Peyer's patch (tissue), 4 donors: ENCODE data around the gene SKOR1. TPM values are rescaled to one million over a fixed set of nuclear protein-coding genes. Genes with fewer than 3 reads are reported as not detected.

Experiments
- DNase-seq, 3 donors: peaks; one replicate each; pipeline ENCODE4 v3.0.0-alpha.2; 2017 to 2019
- H3K27ac ChIP-seq, 4 donors: fragments of 200-600 bp; sonication (generic); one replicate each; pipeline ENCODE4 v1.5.1; 2016 to 2019
- H3K27me3 ChIP-seq, 2 donors: fragments of 200-600 bp; sonication (generic); one replicate each; pipeline ENCODE4 v1.5.1; 2019
- H3K36me3 ChIP-seq, 3 donors: fragments of 200-600 bp; sonication (generic); one replicate each; pipeline ENCODE4 v1.5.1; 2016 to 2019
- H3K4me1 ChIP-seq, 4 donors: fragments of 200-600 bp; sonication (generic); one replicate each; pipeline ENCODE4 v1.5.1; 2016 to 2019
- H3K4me3 ChIP-seq, 4 donors: fragments of 200-600 bp; sonication (generic); 1 replicate in 3 of 4; 2 replicates in 1 of 4; pipeline ENCODE4 v1.5.1; 2016 to 2019; ENCODE audit warnings: mild to moderate bottlenecking in 1 of 4
- H3K9me3 ChIP-seq, 4 donors: fragments of 200-600 bp; sonication (generic); one replicate each; pipeline ENCODE4 v1.5.1; 2016 to 2019; ENCODE audit warnings: mild to moderate bottlenecking in 1 of 4
- CTCF ChIP-seq, 6 experiments: fragments of 450-650 bp in 4 of 6; fragments of 200-600 bp in 2 of 6; sonication (generic) in 1 of 6; IDR thresholded peaks; one replicate each; pipeline ENCODE4 v1.5.1; 2017 to 2019; ENCODE audit warnings: antibody characterized with exemption in 6 of 6, mild to moderate bottlenecking in 3 of 6, moderate library complexity in 1 of 6
- POLR2A ChIP-seq, 2 donors: fragments of 450-650 bp; IDR thresholded peaks; one replicate each; pipeline ENCODE4 v1.5.1; 2017; ENCODE audit warnings: antibody characterized with exemption in 2 of 2, mild to moderate bottlenecking in 2 of 2, moderate library complexity in 2 of 2
- small RNA-seq, 2 donors: library from RNA; depleted of rRNA; stranded (forward); fragments of <200 nt; gene quantifications; one replicate each; pipeline ENCODE3, GENCODE V24; 2016
- total RNA-seq, 4 donors: library from RNA; depleted of rRNA; stranded (reverse); fragments of >200 nt; gene quantifications; one replicate each; pipeline ENCODE4 v1.1.0, GENCODE V29; 2016

Gene SKOR1
- total RNA-seq, 4 donors from 2014 or later = 1.2 to 5.0 (median 1.6) TPM

GRCh38 chr15:67882487-67883233 is 57.4 kb downstream of the SKOR1 start:
- H3K4me3 ChIP-seq = no peak overlapping the region
- no peaks in the 10 kb centered on the region for H3K36me3 ChIP-seq
- DNase-seq = no peak
- no peaks in the 10 kb centered on the region for H3K9me3 ChIP-seq
- no peaks in the 10 kb centered on the region for H3K27me3 ChIP-seq
- H3K27ac ChIP-seq = no peak overlapping the region
- H3K4me1 ChIP-seq = peaks cover 0 to 23% (median 0%) of the 10 kb centered on the region in 4 donors
- TF ChIP-seq CTCF (IDR thresholded peaks at IDR 0.05) = no peak
- no peak for TF ChIP-seq POLR2A (IDR thresholded peaks at IDR 0.05)

GRCh38 chr15:67883234-67883773 is 58.0 kb downstream of the SKOR1 start:
- H3K27ac ChIP-seq = peak overlapping the region in 1 of 4 donors; percentile 95
- H3K4me1 ChIP-seq = peaks cover 0 to 23% (median 0%) of the 10 kb centered on the region in 4 donors
- H3K9me3 ChIP-seq = no peaks in the 10 kb centered on the region
- no peak for DNase-seq
- no peaks in the 10 kb centered on the region for H3K36me3 ChIP-seq
- H3K4me3 ChIP-seq = no peak overlapping the region
- H3K27me3 ChIP-seq = no peaks in the 10 kb centered on the region
- TF ChIP-seq POLR2A (IDR thresholded peaks at IDR 0.05) (no peak), CTCF (IDR thresholded peaks at IDR 0.05) (no peak)

DNA sequence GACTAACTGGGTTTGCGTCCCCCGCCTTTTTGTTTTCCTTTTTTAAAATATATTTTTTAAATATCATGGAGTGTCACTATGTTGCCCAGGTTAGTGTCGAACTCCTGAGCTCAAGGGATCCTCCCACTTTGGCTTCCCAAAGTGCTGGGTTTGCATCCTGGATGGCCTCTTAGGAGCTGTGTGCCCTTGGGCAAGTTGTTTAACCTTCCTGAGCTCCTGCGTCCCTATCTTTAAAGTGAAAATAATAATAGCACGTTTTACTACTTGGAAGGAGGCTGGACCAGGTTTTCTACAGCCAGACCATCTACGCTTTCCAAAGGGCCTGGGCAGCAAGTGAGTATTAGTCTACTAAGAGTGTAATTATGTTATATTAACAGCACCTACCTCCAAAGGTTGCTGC is 58.7 kb downstream of the SKOR1 start:
- TF ChIP-seq POLR2A (IDR thresholded peaks at IDR 0.05) = no peak
- no peak for TF ChIP-seq CTCF (IDR thresholded peaks at IDR 0.05)
- peak overlapping the region in 2 of 4 donors; percentile 46 to 60 for H3K4me3 ChIP-seq

More for the DNA sequence above, 58.7 kb downstream of the SKOR1 start:
- no peak for DNase-seq
- Histone ChIP-seq H3K27ac (peak overlapping the region; percentile 55 to 95 (median 80)), H3K27me3 (no peaks in the 10 kb centered on the region), H3K36me3 (no peaks in the 10 kb centered on the region), H3K4me1 (peaks cover 0 to 23% (median 0%) of the 10 kb centered on the region in 4 donors), H3K9me3 (no peaks in the 10 kb centered on the region)

Small RNAs within 50 kb of the gene (small RNA-seq; reads per million reads assigned to genes)
- 0 reads per million in 2 donors for gene RNU6-1

Other genes with a start within 250 kb of the SKOR1 start
- not detected for gene RNU6-1, start 14.5 kb downstream of the SKOR1 start, total RNA-seq
- 10 to 100 TPM; 71.1 to 95.7 (median 81.0) TPM for gene PIAS1, start 228.8 kb downstream of the SKOR1 start, total RNA-seq